Activated CD8-positive, alpha-beta T cell treated with anti-CD3 and anti-CD28 coated beads for 36 hours (primary cell): ENCODE results near the gene HK3. TPM values are rescaled to one million over a fixed set of nuclear protein-coding genes. Genes with fewer than 3 reads are reported as not detected.

Experiments used
- ATAC-seq: fragments of 200-7000 bp; cut with Tn5 transposase; one replicate; pipeline ENCODE4 v1.10.0; 2021; ENCODE audit warnings: mild to moderate bottlenecking, moderate library complexity
- CTCF ChIA-PET: fragments of 350-600 bp; sonication (Branson Sonifier 250); formaldehyde crosslinking; loops from one replicate; lab custom pipeline; 2021; ENCODE audit warnings: antibody characterized with exemption; lab: Charles Lee
- POLR2A ChIA-PET: fragments of 350-600 bp; sonication (Branson Sonifier 250); formaldehyde crosslinking; loops from one replicate; lab custom pipeline; 2021; ENCODE audit warnings: antibody characterized with exemption; lab: Charles Lee
- DNase-seq: peaks from one replicate; pipeline ENCODE4 v3.0.0-alpha.2; 2020
- H3K27ac Mint-ChIP-seq: one replicate; pipeline ENCODE4 v1.8.0; 2021; ENCODE audit warnings: mild to moderate bottlenecking, mixed read lengths
- H3K27me3 Mint-ChIP-seq: one replicate; pipeline ENCODE4 v1.8.0; 2021; ENCODE audit warnings: mixed read lengths
- H3K36me3 Mint-ChIP-seq: one replicate; pipeline ENCODE4 v1.8.0; 2021; ENCODE audit warnings: low read depth, mixed read lengths
- H3K4me1 Mint-ChIP-seq: one replicate; pipeline ENCODE4 v1.8.0; 2021; ENCODE audit warnings: low read depth, mixed read lengths
- H3K4me3 Mint-ChIP-seq: one replicate; pipeline ENCODE4 v1.8.0; 2021; ENCODE audit warnings: mild to moderate bottlenecking, moderate library complexity, mixed read lengths
- H3K9me3 Mint-ChIP-seq: one replicate; pipeline ENCODE4 v1.8.0; 2021; ENCODE audit warnings: mixed read lengths
- intact Hi-C: fragments of 100-400 bp; cut with micrococcal nuclease; formaldehyde crosslinking; loops from one replicate; pipeline ENCODE4 v1.10.0; 2022
- total RNA-seq, 2 experiments: library from RNA; stranded (reverse); gene quantifications; one replicate each; pipeline ENCODE4 v1.2.3, GENCODE V29; 2021
- TF ChIP-seq, protein P1 (sequence below): fragments of 200-600 bp; IDR thresholded peaks from one replicate; pipeline ENCODE4 v1.8.0; 2022; ENCODE audit warnings: antibody characterized with exemption, mild to moderate bottlenecking

The HK3 gene
- total RNA-seq, 2 experiments from 2014 or later = not detected

DNA sequence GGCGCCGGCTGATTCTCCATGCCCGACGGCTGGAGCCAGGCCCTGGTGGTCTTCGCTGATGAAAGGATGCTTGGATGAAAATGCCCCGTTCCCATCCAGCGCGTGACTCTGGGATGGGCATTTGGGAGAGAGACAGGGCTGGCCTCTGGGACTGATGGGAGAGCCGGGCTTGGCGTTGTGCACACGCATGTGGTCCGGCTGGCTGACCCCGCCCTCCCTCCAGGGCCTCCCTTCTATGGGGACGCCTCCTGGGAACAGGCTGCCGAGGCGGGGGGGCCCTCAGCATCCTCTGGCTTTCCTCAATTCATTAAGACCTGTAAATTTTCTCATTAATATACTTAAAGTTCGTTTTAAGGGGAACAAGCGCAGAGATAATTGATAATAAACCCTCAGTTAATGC is 52.0 kb downstream of the HK3 start:
- Mint-ChIP-seq H3K9me3 (no peaks in the 10 kb centered on the region), H3K36me3 (no peaks in the 10 kb centered on the region), H3K27ac (no peak overlapping the region), H3K27me3 (peaks cover 17% of the 10 kb centered on the region), H3K4me3 (no peak overlapping the region), H3K4me1 (no peaks in the 10 kb centered on the region)
- intact Hi-C loops = no loop called here
- ChIA-PET POLR2A (interaction anchor here (0.9 kb wide), 1 partner anchor 46 kb away, joined by 3 read pairs; no protein-coding TSS in a partner anchor), CTCF (no interaction called here)
- DNase-seq = no peak
- TF ChIP-seq, protein P1, sequence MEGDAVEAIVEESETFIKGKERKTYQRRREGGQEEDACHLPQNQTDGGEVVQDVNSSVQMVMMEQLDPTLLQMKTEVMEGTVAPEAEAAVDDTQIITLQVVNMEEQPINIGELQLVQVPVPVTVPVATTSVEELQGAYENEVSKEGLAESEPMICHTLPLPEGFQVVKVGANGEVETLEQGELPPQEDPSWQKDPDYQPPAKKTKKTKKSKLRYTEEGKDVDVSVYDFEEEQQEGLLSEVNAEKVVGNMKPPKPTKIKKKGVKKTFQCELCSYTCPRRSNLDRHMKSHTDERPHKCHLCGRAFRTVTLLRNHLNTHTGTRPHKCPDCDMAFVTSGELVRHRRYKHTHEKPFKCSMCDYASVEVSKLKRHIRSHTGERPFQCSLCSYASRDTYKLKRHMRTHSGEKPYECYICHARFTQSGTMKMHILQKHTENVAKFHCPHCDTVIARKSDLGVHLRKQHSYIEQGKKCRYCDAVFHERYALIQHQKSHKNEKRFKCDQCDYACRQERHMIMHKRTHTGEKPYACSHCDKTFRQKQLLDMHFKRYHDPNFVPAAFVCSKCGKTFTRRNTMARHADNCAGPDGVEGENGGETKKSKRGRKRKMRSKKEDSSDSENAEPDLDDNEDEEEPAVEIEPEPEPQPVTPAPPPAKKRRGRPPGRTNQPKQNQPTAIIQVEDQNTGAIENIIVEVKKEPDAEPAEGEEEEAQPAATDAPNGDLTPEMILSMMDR = no peak
- no peak for ATAC-seq

DNA sequence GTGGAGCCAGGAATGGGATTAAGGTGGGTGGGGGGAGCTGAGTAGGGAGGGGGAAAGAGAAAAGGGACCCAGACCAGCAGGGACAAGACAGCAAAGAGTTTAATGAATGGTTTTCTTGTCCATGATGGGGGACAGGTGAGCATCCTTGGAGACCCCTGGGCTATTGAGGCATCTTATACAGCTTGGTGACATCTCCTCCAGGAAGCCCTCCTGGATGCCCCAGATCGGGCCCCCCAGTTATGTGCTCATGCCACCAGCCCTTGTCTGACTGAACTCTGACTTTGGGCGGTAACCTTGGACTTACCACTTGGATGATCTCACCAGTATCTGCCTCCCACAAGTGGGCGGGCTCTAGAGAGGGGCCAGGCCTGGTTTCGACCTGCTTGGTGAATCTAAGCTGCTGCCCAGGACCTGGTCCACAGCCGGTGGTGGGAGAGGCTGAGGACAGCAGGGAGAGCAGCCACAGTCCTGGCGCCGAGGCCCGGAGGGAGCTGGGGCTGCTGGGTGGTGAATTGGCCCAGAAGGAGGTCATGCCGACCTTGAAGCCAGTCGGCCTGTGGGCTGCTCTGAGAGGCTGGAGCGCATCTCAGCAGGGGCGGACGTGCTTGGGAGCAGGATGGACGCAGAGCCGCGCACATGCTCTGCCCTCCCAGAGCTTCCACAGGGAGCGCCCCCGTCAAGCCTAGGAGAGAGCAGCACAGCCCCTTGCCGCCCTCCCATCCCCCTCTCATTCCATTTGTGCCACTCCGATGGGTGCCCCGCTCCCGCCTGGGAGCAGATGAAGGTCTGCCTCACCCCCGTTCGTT is 52.6 kb downstream of the HK3 start:
- no peaks in the 10 kb centered on the region for H3K4me1 Mint-ChIP-seq
- H3K36me3 Mint-ChIP-seq = no peaks in the 10 kb centered on the region
- peak; percentile 38 for DNase-seq
- TF ChIP-seq, protein P1 = no peak
- H3K27ac Mint-ChIP-seq = no peak overlapping the region
- H3K9me3 Mint-ChIP-seq = no peaks in the 10 kb centered on the region
- peak; percentile 34 for ATAC-seq
- H3K27me3 Mint-ChIP-seq = peaks cover 18% of the 10 kb centered on the region
- no peak overlapping the region for H3K4me3 Mint-ChIP-seq
- ChIA-PET CTCF (interaction anchor here (1.0 kb wide), 1 partner anchor 186 kb away, joined by 4 read pairs; no protein-coding TSS in a partner anchor), POLR2A (interaction anchor here (0.9 kb wide), 1 partner anchor 46 kb away, joined by 3 read pairs; no protein-coding TSS in a partner anchor)
- intact Hi-C loops = no loop called here

DNA sequence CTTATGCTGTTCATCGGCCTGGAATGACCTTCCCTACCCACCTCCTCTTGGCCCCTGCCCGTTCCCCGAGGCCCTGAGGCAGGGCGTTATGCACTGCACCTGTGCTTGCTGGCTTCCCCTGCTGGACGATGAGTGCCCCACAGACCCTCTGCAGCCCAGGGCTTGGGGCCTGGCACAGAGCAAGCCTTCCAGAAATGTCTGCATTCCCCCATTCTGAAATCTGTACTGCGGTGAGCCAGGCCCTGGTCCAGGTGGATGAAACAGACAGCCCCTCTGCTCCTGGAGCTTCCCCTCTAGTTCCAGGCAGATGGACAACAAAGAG is 53.8 kb downstream of the HK3 start:
- Mint-ChIP-seq H3K36me3 (no peaks in the 10 kb centered on the region), H3K27me3 (peaks cover 22% of the 10 kb centered on the region), H3K9me3 (no peaks in the 10 kb centered on the region), H3K4me3 (no peak overlapping the region), H3K4me1 (no peaks in the 10 kb centered on the region), H3K27ac (no peak overlapping the region)
- DNase-seq = no peak
- ChIA-PET CTCF (no interaction called here), POLR2A (no interaction called here)
- ATAC-seq = no peak
- intact Hi-C loops = no loop called here
- TF ChIP-seq, protein P1 = no peak

DNA sequence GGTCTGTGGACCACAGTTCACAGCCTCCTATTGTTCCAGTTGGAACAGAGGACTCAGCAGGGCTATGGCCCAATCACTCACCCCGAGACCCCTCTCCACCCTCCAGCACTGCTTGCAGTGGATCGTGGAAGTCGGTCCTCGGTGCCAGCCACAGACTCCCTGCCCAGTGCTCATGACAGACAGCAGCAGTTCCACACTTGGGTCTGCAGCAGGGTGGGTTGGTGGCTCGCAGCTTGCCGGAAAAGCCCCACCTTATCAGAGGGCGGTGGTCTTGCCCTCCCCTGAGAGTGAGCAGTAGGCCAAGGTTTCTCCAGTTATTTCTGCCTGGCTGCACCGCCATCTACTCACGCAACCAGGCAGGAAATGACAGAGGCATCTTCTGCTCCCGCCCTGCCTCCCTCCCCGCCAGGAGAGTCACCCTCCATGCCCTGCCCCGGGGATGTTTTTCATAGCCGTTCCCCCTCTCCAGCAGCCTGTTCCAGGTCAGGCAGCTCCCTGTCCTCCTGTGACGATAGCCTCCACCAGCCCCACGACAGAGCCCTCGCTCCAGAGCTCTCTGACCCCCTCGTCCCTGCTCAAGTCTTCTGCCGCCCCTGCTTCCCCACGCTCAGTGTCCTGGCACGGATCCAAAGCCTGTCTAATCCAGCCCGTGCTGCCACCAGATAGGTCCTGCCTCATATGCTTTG is 54.3 kb downstream of the HK3 start:
- TF ChIP-seq, protein P1 = no peak
- no peak for DNase-seq
- Mint-ChIP-seq H3K9me3 (no peaks in the 10 kb centered on the region), H3K4me3 (no peak overlapping the region), H3K4me1 (no peaks in the 10 kb centered on the region), H3K27ac (no peak overlapping the region), H3K36me3 (no peaks in the 10 kb centered on the region), H3K27me3 (peaks cover 21% of the 10 kb centered on the region)
- ChIA-PET POLR2A (no interaction called here), CTCF (no interaction called here)
- no peak for ATAC-seq
- intact Hi-C loops = no loop called here

DNA sequence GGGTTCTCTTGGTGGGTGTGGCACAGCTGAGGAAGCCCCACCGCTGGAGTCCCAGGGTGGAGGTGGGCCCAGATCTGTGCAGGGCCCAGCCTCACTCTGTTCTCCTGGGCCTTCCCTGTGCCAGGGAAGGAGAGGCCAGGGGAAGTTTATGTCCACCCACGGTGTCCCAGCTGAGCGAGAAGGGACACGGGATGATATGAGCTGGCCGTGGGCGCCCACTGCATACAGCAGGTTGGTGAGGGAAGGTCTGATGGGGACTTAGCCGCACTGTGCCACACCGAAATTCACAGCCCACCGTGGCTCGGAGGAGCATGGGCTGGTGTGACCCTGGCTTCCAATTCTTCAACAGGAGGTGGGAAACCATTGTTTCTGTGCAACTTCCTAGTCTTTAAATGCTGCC is 54.9 kb downstream of the HK3 start:
- Mint-ChIP-seq H3K36me3 (no peaks in the 10 kb centered on the region), H3K9me3 (no peaks in the 10 kb centered on the region), H3K4me3 (no peak overlapping the region), H3K27ac (no peak overlapping the region), H3K4me1 (no peaks in the 10 kb centered on the region), H3K27me3 (peaks cover 19% of the 10 kb centered on the region)
- ChIA-PET POLR2A (no interaction called here), CTCF (no interaction called here)
- TF ChIP-seq, protein P1 = no peak
- no peak for DNase-seq
- ATAC-seq = no peak
- intact Hi-C loops = no loop called here
